NCI-H2029 treated with DMSO at 0.1 percent for 48 hours (cell line): ENCODE results near the gene PSMD5.

ENCODE experiments used
- DNase-seq: peaks from one replicate; lab custom pipeline; 2025; lab: John Stamatoyannopoulos, UW

PSMD5 gene

GRCh38 chr9:120874226-120875194 is 31.8 kb upstream of the PSMD5 start:
- DNase-seq, result no peak

GRCh38 chr9:120873512-120873911 is 30.8 kb upstream of the PSMD5 start:
- DNase-seq, result peak; percentile 50

DNA sequence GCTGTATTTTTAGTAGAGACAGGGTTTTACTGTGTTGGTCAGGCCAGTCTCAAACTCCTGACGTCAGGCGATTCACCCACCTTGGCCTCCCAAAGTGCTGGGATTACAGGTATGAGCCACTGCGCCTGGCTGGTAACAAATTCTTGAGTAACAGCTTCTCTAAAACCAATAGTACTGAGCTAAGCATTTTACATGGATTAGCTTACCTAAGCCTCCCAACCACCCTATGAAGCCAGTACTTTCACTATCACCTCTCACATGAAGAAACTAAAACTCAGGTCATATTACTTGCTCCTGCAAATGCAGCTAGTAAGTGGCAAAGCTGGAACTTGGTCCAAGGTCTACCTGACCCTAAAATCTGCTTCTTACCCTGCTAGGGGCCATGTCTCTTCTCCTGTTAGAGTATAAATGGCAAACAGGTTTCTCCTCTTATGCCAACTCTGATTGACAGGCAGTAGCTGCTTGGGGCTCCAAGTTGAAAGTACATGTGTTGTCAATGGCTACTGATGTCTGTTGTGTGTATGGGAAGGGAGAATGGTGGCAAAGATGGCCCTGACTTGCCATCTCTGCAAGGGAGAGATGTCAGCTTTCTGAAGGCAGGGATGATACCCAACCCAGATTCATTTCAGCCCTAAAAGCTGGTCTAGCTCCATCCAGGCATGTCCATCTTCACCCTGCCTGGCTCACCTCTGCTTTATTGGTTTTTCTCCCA is 30.2 kb upstream of the PSMD5 start:
- DNase-seq, result no peak

- no peak for DNase-seq
Observed at GRCh38 chr9:120870206-120870605, 27.5 kb upstream of the PSMD5 start.

DNA sequence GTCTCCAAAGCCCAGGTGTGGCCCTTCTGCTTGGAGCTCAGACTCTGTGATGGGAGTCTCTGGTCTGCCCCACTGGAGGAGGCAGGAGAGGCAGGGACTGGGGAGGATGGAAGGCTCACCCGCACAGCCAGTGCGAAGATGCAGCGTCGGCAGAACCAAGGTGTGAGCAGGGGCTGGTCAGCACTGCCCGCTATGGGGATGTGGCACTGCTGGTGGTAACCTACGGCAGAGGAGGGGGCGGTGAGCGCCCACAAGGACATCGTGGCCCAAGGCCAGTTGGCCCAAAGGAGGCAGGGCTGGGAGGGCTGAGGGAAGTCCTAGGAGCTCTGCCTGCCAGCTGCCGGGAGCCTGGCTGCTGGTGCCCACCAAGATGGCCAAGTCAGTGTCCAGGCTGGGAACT is 27.0 kb upstream of the PSMD5 start:
- no peak for DNase-seq

GRCh38 chr9:120869360-120869687 is 26.6 kb upstream of the PSMD5 start:
- DNase-seq, result no peak

GRCh38 chr9:120868676-120869359 is 26.1 kb upstream of the PSMD5 start:
- peak; percentile 89 for DNase-seq

- no peak for DNase-seq
Observed at GRCh38 chr9:120868339-120868675, 25.6 kb upstream of the PSMD5 start.

GRCh38 chr9:120867676-120868338 is 25.1 kb upstream of the PSMD5 start:
- no peak for DNase-seq

- no peak for DNase-seq
Observed at GRCh38 chr9:120866651-120867050, 23.9 kb upstream of the PSMD5 start.

GRCh38 chr9:120865809-120866208 is 23.1 kb upstream of the PSMD5 start:
- DNase-seq, result no peak

GRCh38 chr9:120865176-120865575 is 22.5 kb upstream of the PSMD5 start:
- no peak for DNase-seq

DNA sequence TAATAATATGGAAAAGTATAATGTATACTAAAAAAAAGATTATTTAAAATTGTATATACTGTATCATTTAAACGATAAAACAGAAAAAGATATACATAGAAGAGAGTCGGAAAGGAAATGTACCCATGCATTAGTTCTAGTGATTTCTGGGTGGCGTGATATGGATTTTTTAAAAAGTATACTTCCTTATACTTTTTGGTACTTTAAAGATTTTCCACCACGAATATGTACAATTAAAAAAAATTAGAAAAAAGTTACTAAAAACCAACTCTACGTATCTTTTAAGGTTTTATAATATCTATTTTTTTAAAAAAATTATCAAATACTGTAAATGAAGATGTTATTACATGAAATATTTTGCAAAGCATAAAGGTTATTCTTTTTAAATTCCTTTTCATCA is 22.0 kb upstream of the PSMD5 start:
- DNase-seq, result no peak

GRCh38 chr9:120863833-120864232 is 21.1 kb upstream of the PSMD5 start:
- DNase-seq, result no peak

DNA sequence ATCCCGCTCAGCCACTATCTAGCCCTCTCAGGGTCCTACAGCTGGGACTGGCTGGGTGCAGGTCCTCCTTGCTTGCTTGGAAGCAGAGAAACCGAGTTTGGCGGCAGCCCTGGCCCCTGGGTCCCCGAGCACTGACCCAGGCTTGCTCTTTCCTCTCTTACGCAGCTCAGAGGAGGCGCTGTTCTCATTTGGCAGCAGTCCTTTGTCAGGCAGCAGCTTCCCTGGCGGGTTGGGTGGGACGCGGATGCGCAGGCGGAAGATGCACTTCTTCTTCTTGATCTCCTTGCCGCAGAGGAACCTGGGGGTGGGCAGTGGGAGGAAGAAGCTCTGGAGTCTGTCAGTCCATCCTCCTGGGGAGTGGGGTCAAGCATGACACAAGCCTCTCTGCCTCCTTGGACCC is 19.7 kb upstream of the PSMD5 start:
- DNase-seq, result no peak

DNA sequence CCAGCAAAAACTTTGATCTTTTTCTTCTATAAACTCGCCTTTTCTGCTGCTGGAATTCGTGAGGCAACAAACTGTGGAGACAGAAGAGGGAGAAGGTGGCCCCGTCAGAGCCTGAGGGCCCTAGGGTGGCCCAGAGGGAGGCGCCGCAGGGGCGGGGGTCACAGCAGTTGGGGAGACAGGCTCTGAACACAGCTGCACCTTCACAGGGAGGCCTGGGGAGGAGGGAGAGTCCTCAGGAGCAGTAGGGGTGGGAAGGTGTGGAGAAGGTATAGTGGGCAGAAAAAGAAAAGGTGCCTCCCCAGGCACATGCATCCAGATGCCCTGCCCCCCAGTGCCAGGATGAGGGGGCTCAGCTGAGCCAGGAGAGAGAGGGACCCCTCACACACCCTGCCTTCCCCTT is 19.2 kb upstream of the PSMD5 start:
- no peak for DNase-seq

DNA sequence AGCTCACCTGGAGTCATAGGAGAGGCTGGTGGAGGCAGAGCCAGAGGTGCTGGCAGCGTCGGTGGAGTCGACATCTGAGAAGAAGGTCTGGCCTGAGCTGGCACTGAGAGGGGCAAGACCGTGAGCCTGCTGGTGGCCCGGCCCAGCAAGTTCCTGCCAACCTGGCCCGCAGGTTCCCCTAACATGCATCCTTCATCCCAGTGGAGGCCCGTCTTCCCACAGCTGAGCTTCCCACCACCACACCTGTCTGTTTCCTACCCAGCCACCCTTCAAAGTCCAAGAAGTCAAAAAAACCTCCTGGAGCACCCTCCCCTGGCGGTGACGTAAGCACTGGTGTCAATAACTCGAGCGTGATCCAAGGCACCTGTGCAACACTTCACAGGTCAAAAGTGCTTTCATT is 17.4 kb upstream of the PSMD5 start:
- no peak for DNase-seq

GRCh38 chr9:120859361-120859760 is 16.6 kb upstream of the PSMD5 start:
- no peak for DNase-seq

DNA sequence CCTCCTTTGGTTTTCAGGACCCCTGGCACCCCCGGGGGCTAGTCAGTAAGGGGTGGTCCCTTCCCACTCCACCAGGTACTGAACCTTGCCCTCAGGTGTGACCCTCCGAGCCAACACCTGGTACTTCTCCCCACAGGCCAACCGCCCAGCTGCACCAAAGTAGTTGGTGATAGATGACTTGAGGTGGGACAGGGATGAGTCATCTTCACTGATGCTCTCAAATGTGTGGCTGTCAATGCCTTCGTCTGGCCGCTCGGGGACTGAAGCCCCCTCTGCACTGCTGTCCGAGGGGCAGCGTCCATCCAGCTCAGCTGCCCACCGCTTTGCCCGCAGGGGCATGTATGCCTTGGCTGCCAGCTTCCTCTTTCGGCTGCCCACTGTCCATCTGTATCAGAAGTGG is 15.2 kb upstream of the PSMD5 start:
- no peak for DNase-seq

DNA sequence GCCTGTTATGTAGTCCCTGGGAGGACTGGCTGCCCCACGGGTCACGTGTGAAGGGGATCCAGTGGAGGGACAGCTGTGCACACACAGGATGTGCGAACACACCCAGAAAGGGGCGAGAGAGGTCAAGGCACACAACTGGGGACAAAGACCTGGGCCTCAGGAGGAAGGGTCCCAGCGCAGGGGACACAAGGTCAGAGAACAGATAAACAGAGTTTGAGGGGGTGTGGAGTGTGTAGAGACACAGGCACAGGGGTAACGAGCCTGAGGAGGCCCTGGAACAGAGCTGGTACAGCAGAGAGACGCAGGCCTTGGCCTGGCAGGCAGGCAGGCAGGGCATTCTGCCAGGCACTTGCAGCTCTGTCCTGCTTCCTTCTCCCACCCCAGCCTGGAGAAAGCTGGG is 14.8 kb upstream of the PSMD5 start:
- peak; percentile 15 for DNase-seq

- DNase-seq, result peak; percentile 27
Observed at GRCh38 chr9:120856700-120857099, 14.0 kb upstream of the PSMD5 start.
